IMR-90 (cell line): ENCODE measurements around the gene TOGARAM1. TPM values are rescaled to one million over a fixed set of nuclear protein-coding genes. Genes with fewer than 3 reads are reported as not detected.

Experiments
- ATAC-seq: fragments of 200-7000 bp; cut with Tn5 transposase; 2 replicates; pipeline ENCODE4 v1.9.1; 2020; ENCODE audit warnings: low read depth, mild to moderate bottlenecking, moderate library complexity
- BruUV-seq: library from RNA; stranded (reverse); fragments of 400-500 nt; replicated peaks from 2 replicates; lab custom pipeline; 2021; lab: Mats Ljungman, UMichigan
- CTCF ChIA-PET: fragments of 300-600 bp; formaldehyde crosslinking; extraction: SDS; loops from one replicate; lab custom pipeline; 2021; ENCODE audit warnings: antibody characterized with exemption; lab: Yijun Ruan, JAX
- POLR2A ChIA-PET: fragments of 300-600 bp; sonication (Branson Sonifier 250); formaldehyde crosslinking; loops from one replicate; lab custom pipeline; 2022; ENCODE audit warnings: antibody characterized with exemption; ENCODE audit not compliant: unreplicated experiment; lab: Charles Lee
- DNase-seq: peaks from one replicate; pipeline ENCODE4 v3.0.0; 2013
- H2AFZ ChIP-seq: replicated peaks from 2 replicates; pipeline ENCODE3; 2013; ENCODE audit warnings: low read length, mild to moderate bottlenecking; ENCODE audit not compliant: poor library complexity
- H2AK5ac ChIP-seq: 2 replicates; pipeline ENCODE4 v1.6.1; 2013; ENCODE audit warnings: low read depth, low read length, inconsistent platforms
- H2AK9ac ChIP-seq: replicated peaks from 2 replicates; pipeline ENCODE3; 2013; ENCODE audit warnings: mild to moderate bottlenecking, low read depth, low read length, moderate library complexity; ENCODE audit not compliant: poor library complexity
- H2BK120ac ChIP-seq: 2 replicates; pipeline ENCODE4 v1.6.1; 2013; ENCODE audit warnings: low read depth, low read length, inconsistent platforms
- H2BK15ac ChIP-seq: 3 replicates; pipeline ENCODE4 v1.6.1; 2013; ENCODE audit warnings: low read depth, low read length, inconsistent platforms
- H2BK20ac ChIP-seq: 2 replicates; pipeline ENCODE4 v1.6.1; 2013; ENCODE audit warnings: low read depth, mild to moderate bottlenecking, inconsistent platforms, low read length, moderate library complexity
- H2BK5ac ChIP-seq: 2 replicates; pipeline ENCODE4 v1.6.1; 2013; ENCODE audit warnings: mild to moderate bottlenecking, low read depth, low read length, inconsistent platforms; ENCODE audit not compliant: poor library complexity, severe bottlenecking
- H3K14ac ChIP-seq: replicated peaks from 2 replicates; pipeline ENCODE4 v1.6.1; 2013; ENCODE audit warnings: low read depth, low read length, inconsistent platforms
- H3K18ac ChIP-seq: 2 replicates; pipeline ENCODE4 v1.6.1; 2013; ENCODE audit warnings: low read depth, low read length, control low read depth
- H3K23ac ChIP-seq: 2 replicates; pipeline ENCODE4 v1.6.1; 2013; ENCODE audit warnings: low read depth, low read length, inconsistent platforms
- H3K27ac ChIP-seq: 2 replicates; pipeline ENCODE4 v1.5.1; 2013; ENCODE audit warnings: mild to moderate bottlenecking, control low read depth, low read length; ENCODE audit not compliant: insufficient read depth
- H3K27me3 ChIP-seq: 2 replicates; pipeline ENCODE4 v1.6.1; 2013; ENCODE audit warnings: low read length; ENCODE audit not compliant: control insufficient read depth, insufficient read depth
- H3K36me3 ChIP-seq: 2 replicates; pipeline ENCODE4 v1.6.1; 2013; ENCODE audit warnings: low read length, mixed read lengths; ENCODE audit not compliant: control insufficient read depth, insufficient read depth
- H3K4ac ChIP-seq: 2 replicates; pipeline ENCODE4 v1.6.1; 2013; ENCODE audit warnings: low read depth, low read length, inconsistent platforms
- H3K4me1 ChIP-seq: 2 replicates; pipeline ENCODE4 v1.6.1; 2013; ENCODE audit warnings: low read length, mixed read lengths; ENCODE audit not compliant: control insufficient read depth, insufficient read depth
- H3K4me2 ChIP-seq: 2 replicates; pipeline ENCODE4 v1.6.1; 2013; ENCODE audit warnings: low read depth, mild to moderate bottlenecking, control low read depth, low read length, moderate library complexity
- H3K4me3 ChIP-seq: 2 replicates; pipeline ENCODE4 v1.5.1; 2013; ENCODE audit warnings: low read depth, mild to moderate bottlenecking, control low read depth, low read length, moderate library complexity; ENCODE audit not compliant: insufficient read depth
- H3K56ac ChIP-seq: 2 replicates; pipeline ENCODE4 v1.6.1; 2013; ENCODE audit warnings: low read length, inconsistent platforms; ENCODE audit not compliant: insufficient read depth; ENCODE audit errors: extremely low read depth
- H3K79me1 ChIP-seq, 2 experiments: 2 replicates each; pipeline ENCODE4 v1.6.1; 2013; ENCODE audit warnings: low read length in 2 of 2, inconsistent platforms in 1 of 2, low read depth in 1 of 2
- H3K9ac ChIP-seq: 2 replicates; pipeline ENCODE4 v1.6.1; 2013; ENCODE audit warnings: low read depth, low read length, control low read depth
- H3K9me1 ChIP-seq: 2 replicates; pipeline ENCODE4 v1.6.1; 2013; ENCODE audit warnings: low read length, inconsistent platforms; ENCODE audit not compliant: insufficient read depth
- H3K9me3 ChIP-seq: 2 replicates; pipeline ENCODE4 v1.6.1; 2013; ENCODE audit warnings: low read length; ENCODE audit not compliant: control insufficient read depth, insufficient read depth
- H4K20me1 ChIP-seq: 2 replicates; pipeline ENCODE4 v1.6.1; 2013; ENCODE audit warnings: low read length, inconsistent platforms; ENCODE audit not compliant: insufficient read depth
- H4K5ac ChIP-seq: 2 replicates; pipeline ENCODE4 v1.6.1; 2013; ENCODE audit warnings: mild to moderate bottlenecking, low read depth, low read length, control low read depth
- H4K8ac ChIP-seq, 2 experiments: 2 replicates each; pipeline ENCODE4 v1.6.1; 2013; ENCODE audit warnings: low read depth in 2 of 2, low read length in 2 of 2, control low read depth in 1 of 2, inconsistent platforms in 1 of 2
- H4K91ac ChIP-seq: 2 replicates; pipeline ENCODE4 v1.6.1; 2013; ENCODE audit warnings: low read depth, low read length, inconsistent platforms; ENCODE audit not compliant: insufficient read depth
- BHLHE40 ChIP-seq: fragments of 150-350 bp; IDR thresholded peaks from 2 replicates; pipeline ENCODE4 v1.6.1; 2016; ENCODE audit warnings: mild to moderate bottlenecking, low read depth, low read length
- CEBPB ChIP-seq: IDR thresholded peaks from 2 replicates; pipeline ENCODE4 v1.6.1; 2012; ENCODE audit warnings: low read depth, low read length, improper control_type of control experiment
- CHD1 ChIP-seq: IDR thresholded peaks from 2 replicates; pipeline ENCODE4 v1.6.1; 2012; ENCODE audit warnings: low read depth, low read length, improper control_type of control experiment
- FOS ChIP-seq: fragments of 150-350 bp; IDR thresholded peaks from 2 replicates; pipeline ENCODE4 v1.6.1; 2016; ENCODE audit warnings: low read depth, low read length
- MAFK ChIP-seq: IDR thresholded peaks from 2 replicates; pipeline ENCODE4 v1.6.1; 2012; ENCODE audit warnings: low read depth, low read length, improper control_type of control experiment
- MAZ ChIP-seq: IDR thresholded peaks from 2 replicates; pipeline ENCODE4 v1.6.1; 2012; ENCODE audit warnings: low read depth, mild to moderate bottlenecking, low read length, improper control_type of control experiment, moderate library complexity, borderline replicate concordance
- POLR2A ChIP-seq: IDR thresholded peaks from 2 replicates; pipeline ENCODE4 v1.6.1; 2012; ENCODE audit warnings: mild to moderate bottlenecking, low read depth, low read length
- RAD21 ChIP-seq: IDR thresholded peaks from 2 replicates; pipeline ENCODE4 v1.6.1; 2012; ENCODE audit warnings: low read length, improper control_type of control experiment
- RCOR1 ChIP-seq: IDR thresholded peaks from 2 replicates; pipeline ENCODE4 v1.6.1; 2012; ENCODE audit warnings: mild to moderate bottlenecking, low read length, improper control_type of control experiment; ENCODE audit not compliant: insufficient replicate concordance
- RFX5 ChIP-seq: IDR thresholded peaks from 2 replicates; pipeline ENCODE4 v1.8.0; 2012; ENCODE audit warnings: low read depth, mild to moderate bottlenecking, low read length, moderate library complexity
- SMC3 ChIP-seq: fragments of 150-350 bp; IDR thresholded peaks from 2 replicates; pipeline ENCODE4 v1.6.1; 2016; ENCODE audit warnings: low read depth, mild to moderate bottlenecking, antibody characterized with exemption, low read length, moderate library complexity
- USF2 ChIP-seq: fragments of 150-350 bp; IDR thresholded peaks from 2 replicates; pipeline ENCODE4 v1.6.1; 2017; ENCODE audit warnings: mild to moderate bottlenecking, antibody characterized with exemption, low read length, low read depth
- WGBS, 2 experiments: methylation state at CpG; one replicate each; pipeline versions ENCODE4 v1.1.5 to v1.1.7; 2013; ENCODE audit warnings: missing lambda C conversion rate in 2 of 2; ENCODE audit not compliant: insufficient read length in 1 of 2; ENCODE audit errors: extremely low coverage in 2 of 2; 5-methylcytosine and 5-hydroxymethylcytosine counted together
- dilution Hi-C: fragments of 300-500 bp; cut with HindIII; formaldehyde crosslinking; loops from one replicate; pipeline ENCODE4 v1.14.3; 2018; ENCODE audit warnings: low sequenced_read_pairs; ENCODE audit not compliant: unreplicated experiment
- in situ Hi-C: fragments of 300-500 bp; cut with MboI; formaldehyde crosslinking; loops from 3 replicates; pipeline ENCODE4 v1.14.3; 2019; ENCODE audit warnings: low sequenced_read_pairs, inconsistent platforms, mixed read lengths
- intact Hi-C: fragments of 100-400 bp; cut with micrococcal nuclease; formaldehyde crosslinking; loops from 2 replicates; pipeline ENCODE4 v1.10.0; 2022
- polyA plus RNA-seq, 3 experiments: library from polyadenylated mRNA; depleted of rRNA; stranded (reverse); fragments of >200 nt; gene quantifications; 2 replicates each; pipeline ENCODE4 v1.2.3, GENCODE V29; 2012; ENCODE audit warnings: low replicate concordance in 1 of 3
- total RNA-seq: library from RNA; depleted of rRNA; stranded (reverse); fragments of >200 nt; gene quantifications from 2 replicates; pipeline ENCODE4 v1.2.3, GENCODE V29; 2012
- TF ChIP-seq, protein P1 (sequence below): fragments of 150-350 bp; IDR thresholded peaks from 2 replicates; pipeline ENCODE4 v1.6.1; 2016; ENCODE audit warnings: low read depth, mild to moderate bottlenecking, low read length, moderate library complexity, borderline replicate concordance

TOGARAM1 gene
- total and polyA plus RNA-seq, 2 of the 4 experiments (the other 2 are of a cell fraction): 3.1 to 13.4 TPM

DNA sequence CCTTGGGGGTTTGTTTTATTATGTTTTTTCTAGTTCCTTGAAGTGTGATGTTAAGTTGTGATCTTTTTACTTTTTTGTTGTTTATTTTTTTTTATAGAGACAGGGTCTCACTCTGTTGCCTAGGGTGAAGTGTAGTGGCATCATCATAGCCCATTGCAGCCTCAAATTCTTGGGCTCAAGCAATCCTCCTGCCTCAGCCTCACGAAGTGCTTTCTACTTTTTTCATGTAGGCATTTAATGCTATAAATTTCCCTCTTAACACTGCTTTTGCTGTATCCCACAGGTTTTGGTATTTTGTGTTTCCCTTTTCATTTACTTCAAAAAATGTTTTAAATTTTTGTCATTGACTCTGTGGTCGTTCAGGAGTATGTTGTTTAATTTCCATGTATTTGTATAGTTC, 95.4 kb downstream of the TOGARAM1 start:
- POLR2A ChIA-PET: no interaction called here
- H3K18ac ChIP-seq: no peak overlapping the region
- no peak overlapping the region for H2BK20ac ChIP-seq
- no peaks in the 10 kb centered on the region; a peak in 1 of 4 replicates for H3K79me1 ChIP-seq
- H2BK120ac ChIP-seq: no peak overlapping the region
- H3K23ac ChIP-seq: no peak overlapping the region
- no peaks in the 10 kb centered on the region for H3K9me1 ChIP-seq
- TF ChIP-seq MAZ: no peak
- no peak for TF ChIP-seq RFX5
- TF ChIP-seq CEBPB: no peak
- TF ChIP-seq RCOR1: no peak
- no peak for TF ChIP-seq FOS
- TF ChIP-seq, protein P1, sequence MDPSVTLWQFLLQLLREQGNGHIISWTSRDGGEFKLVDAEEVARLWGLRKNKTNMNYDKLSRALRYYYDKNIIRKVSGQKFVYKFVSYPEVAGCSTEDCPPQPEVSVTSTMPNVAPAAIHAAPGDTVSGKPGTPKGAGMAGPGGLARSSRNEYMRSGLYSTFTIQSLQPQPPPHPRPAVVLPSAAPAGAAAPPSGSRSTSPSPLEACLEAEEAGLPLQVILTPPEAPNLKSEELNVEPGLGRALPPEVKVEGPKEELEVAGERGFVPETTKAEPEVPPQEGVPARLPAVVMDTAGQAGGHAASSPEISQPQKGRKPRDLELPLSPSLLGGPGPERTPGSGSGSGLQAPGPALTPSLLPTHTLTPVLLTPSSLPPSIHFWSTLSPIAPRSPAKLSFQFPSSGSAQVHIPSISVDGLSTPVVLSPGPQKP: no peak
- TF ChIP-seq MAFK: no peak
- no peak for TF ChIP-seq RAD21
- TF ChIP-seq BHLHE40: no peak
- TF ChIP-seq CHD1: no peak
- TF ChIP-seq USF2: no peak
- no peak for TF ChIP-seq SMC3
- TF ChIP-seq POLR2A: no peak
- CTCF ChIA-PET: interaction anchor here (0.7 to 1.1 kb wide), 2 partner anchors 8 to 17 kb away, joined by 4 to 6 read pairs; no protein-coding TSS in a partner anchor
- no peak overlapping the region for H3K27ac ChIP-seq
- no peak overlapping the region for H3K4ac ChIP-seq
- H3K36me3 ChIP-seq: peaks cover 4% of the 10 kb centered on the region
- H3K4me1 ChIP-seq: no peaks in the 10 kb centered on the region
- in situ Hi-C loops (no loop called here), dilution Hi-C loops (no loop called here), intact Hi-C loops (no loop called here)
- no peak overlapping the region for H3K4me2 ChIP-seq
- no peak overlapping the region for H4K5ac ChIP-seq
- ATAC-seq (no peak), DNase-seq (no peak)
- H2AK5ac ChIP-seq: no peak overlapping the region
- H3K14ac ChIP-seq: no peak overlapping the region
- H4K8ac ChIP-seq: no peak overlapping the region
- H3K56ac ChIP-seq: no peak overlapping the region
- no CpG with 5 or more reads among the region's 2 CpGs for WGBS, 2 experiments
- H2AFZ ChIP-seq: no peak overlapping the region
- no peak overlapping the region for H4K91ac ChIP-seq
- H3K4me3 ChIP-seq: no peak overlapping the region
- no TSS peak for BruUV-seq
- no peak overlapping the region for H3K9ac ChIP-seq
- H3K9me3 ChIP-seq: peaks cover 2% of the 10 kb centered on the region; the same call in 1 of the 2 replicates
- H2BK15ac ChIP-seq: no peak overlapping the region
- H2AK9ac ChIP-seq: no peak overlapping the region
- no peaks in the 10 kb centered on the region for H3K27me3 ChIP-seq
- no peaks in the 10 kb centered on the region for H4K20me1 ChIP-seq
- H2BK5ac ChIP-seq: no peak overlapping the region
